Fibroblast of lung (primary cell): ENCODE results near the gene LRP8.

ENCODE experiments used
- CTCF ChIP-seq, 2 donors: IDR thresholded peaks in 1 of 2; conservative IDR thresholded peaks in 1 of 2; 1 replicate in 1 of 2; 2 replicates in 1 of 2; pipeline ENCODE4 v1.5.1; 2011 to 2012; ENCODE audit warnings: low read length in 2 of 2, control low read depth in 1 of 2, inconsistent platforms in 1 of 2, low read depth in 1 of 2, mild to moderate bottlenecking in 1 of 2
- EZH2 ChIP-seq: IDR thresholded peaks from 2 replicates; pipeline ENCODE4 v1.5.1; 2012; ENCODE audit warnings: low read length, control low read depth, mild to moderate bottlenecking; ENCODE audit errors: missing control alignments

- TF ChIP-seq EZH2 (no peak), CTCF (conservative IDR thresholded peaks at IDR 0.05 in 1 of 2, IDR thresholded peaks at IDR 0.05 in 1 of 2; ENCODE audit: low read depth in 1 of 2, low read length in 2 of 2) (no peak)
These were observed 67.1 kb downstream of the LRP8 start for GRCh38 chr1:53260631-53261247.
